Thymus (tissue), 11 donors: ENCODE data around the gene CTNNA2. TPM values are rescaled to one million over a fixed set of nuclear protein-coding genes. Genes with fewer than 3 reads are reported as not detected.

Experiments
- DNase-seq, 9 donors: peaks; one replicate each; pipeline ENCODE4 v3.0.0-alpha.2; 2013; ENCODE audit warnings: low spot score in 9 of 9, low read depth in 6 of 9, missing footprints in 1 of 9
- H3K27ac ChIP-seq, 2 donors: one replicate each; pipeline ENCODE4 v1.5.1; 2013; ENCODE audit warnings: control low read depth in 1 of 2, low read depth in 1 of 2, low read length in 1 of 2, mild to moderate bottlenecking in 1 of 2, moderate library complexity in 1 of 2
- H3K27me3 ChIP-seq, 2 donors: one replicate each; pipeline ENCODE4 v1.5.1; 2013; ENCODE audit warnings: low read length in 1 of 2; ENCODE audit not compliant: control insufficient read depth in 2 of 2, insufficient read depth in 1 of 2
- H3K36me3 ChIP-seq, 2 donors: one replicate each; pipeline ENCODE4 v1.5.1; 2013; ENCODE audit warnings: low read length in 1 of 2, mild to moderate bottlenecking in 1 of 2, moderate library complexity in 1 of 2; ENCODE audit not compliant: control insufficient read depth in 2 of 2, insufficient read depth in 2 of 2
- H3K4me1 ChIP-seq, 2 donors: one replicate each; pipeline ENCODE4 v1.5.1; 2013; ENCODE audit warnings: low read length in 2 of 2; ENCODE audit not compliant: control insufficient read depth in 2 of 2, insufficient read depth in 2 of 2
- H3K4me3 ChIP-seq, 2 donors: one replicate each; pipeline ENCODE4 v1.5.1; 2013; ENCODE audit warnings: low read length in 2 of 2, control low read depth in 1 of 2, mild to moderate bottlenecking in 1 of 2
- H3K9me3 ChIP-seq, 2 donors: one replicate each; pipeline ENCODE4 v1.5.1; 2013; ENCODE audit warnings: low read length in 1 of 2, mild to moderate bottlenecking in 1 of 2; ENCODE audit not compliant: control insufficient read depth in 2 of 2, insufficient read depth in 1 of 2
- WGBS: extraction: QIAGEN DNeasy Blood & Tissue Kit; methylation state at CpG from one replicate; pipeline ENCODE4 v1.1.7; 2013; 5-methylcytosine and 5-hydroxymethylcytosine counted together
- polyA plus RNA-seq: library from polyadenylated mRNA; stranded (reverse); fragments of 200-250 nt; gene quantifications from one replicate; pipeline ENCODE4 v1.2.3, GENCODE V29; 2013
- total RNA-seq: library from RNA; stranded (reverse); fragments of 120-200 nt; gene quantifications from one replicate; pipeline ENCODE4 v1.2.4, GENCODE V29; 2013
- donor health status: healthy.

Gene CTNNA2
- total and polyA plus RNA-seq, 2 donors, result 0.16 to 0.19 TPM

GRCh38 chr2:79899196-79899595, 386.3 kb downstream of the CTNNA2 start:
- DNase-seq, result no peak
- WGBS, result 92% methylated on average over 4 of the region's 4 CpGs
- H3K4me1 ChIP-seq, result no peaks in the 10 kb centered on the region
- no peaks in the 10 kb centered on the region for H3K27me3 ChIP-seq
- no peak overlapping the region for H3K4me3 ChIP-seq
- no peaks in the 10 kb centered on the region for H3K36me3 ChIP-seq
- H3K9me3 ChIP-seq, result no peaks in the 10 kb centered on the region
- no peak overlapping the region for H3K27ac ChIP-seq

GRCh38 chr2:79901161-79901560, 388.3 kb downstream of the CTNNA2 start:
- H3K9me3 ChIP-seq, result no peaks in the 10 kb centered on the region
- no peak for DNase-seq
- H3K4me1 ChIP-seq, result no peaks in the 10 kb centered on the region
- no peak overlapping the region for H3K27ac ChIP-seq
- H3K4me3 ChIP-seq, result no peak overlapping the region
- no peaks in the 10 kb centered on the region for H3K36me3 ChIP-seq
- H3K27me3 ChIP-seq, result no peaks in the 10 kb centered on the region

DNA sequence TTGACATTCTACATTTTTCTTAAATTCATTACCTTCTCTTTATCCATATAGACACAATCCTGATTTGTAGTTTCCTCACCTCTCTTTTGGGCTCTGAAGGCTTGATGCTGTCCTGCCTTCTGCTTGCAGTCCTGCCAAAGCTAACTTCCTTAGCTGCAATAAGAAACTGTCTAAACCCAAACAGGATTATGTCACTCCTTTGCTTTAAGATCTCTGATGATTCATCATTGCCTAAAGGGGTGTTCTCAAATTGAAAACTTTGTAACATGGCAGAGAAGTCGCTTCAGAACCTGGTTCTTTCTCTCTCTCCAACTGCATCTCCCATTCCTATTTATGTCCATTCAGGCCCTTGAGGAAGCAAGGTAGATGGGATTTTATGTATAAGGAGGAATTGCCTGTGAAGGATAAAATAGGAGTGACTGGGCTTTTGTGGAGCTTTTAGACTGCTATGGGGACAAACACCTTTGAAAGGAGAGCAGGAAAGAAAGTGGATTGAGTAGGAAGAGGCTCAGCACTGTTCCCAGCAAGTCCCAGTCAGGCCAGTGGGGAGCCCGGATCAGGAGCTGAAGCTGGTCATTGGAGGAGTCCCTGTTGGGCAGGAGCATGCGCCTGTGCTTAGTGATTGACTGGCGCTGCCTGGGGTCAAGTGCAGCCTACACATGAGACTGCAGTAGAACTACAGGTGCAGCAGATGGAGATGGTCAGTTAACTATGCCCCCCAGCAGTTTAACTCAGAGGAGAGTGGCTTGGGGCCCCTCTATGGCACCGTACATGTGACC, 390.6 kb downstream of the CTNNA2 start:
- Histone ChIP-seq H3K4me1 (no peaks in the 10 kb centered on the region), H3K27ac (no peak overlapping the region), H3K4me3 (no peak overlapping the region), H3K9me3 (no peaks in the 10 kb centered on the region), H3K27me3 (no peaks in the 10 kb centered on the region), H3K36me3 (no peaks in the 10 kb centered on the region)
- no peak for DNase-seq
- WGBS, result 90% methylated on average over 5 of the region's 5 CpGs

DNA sequence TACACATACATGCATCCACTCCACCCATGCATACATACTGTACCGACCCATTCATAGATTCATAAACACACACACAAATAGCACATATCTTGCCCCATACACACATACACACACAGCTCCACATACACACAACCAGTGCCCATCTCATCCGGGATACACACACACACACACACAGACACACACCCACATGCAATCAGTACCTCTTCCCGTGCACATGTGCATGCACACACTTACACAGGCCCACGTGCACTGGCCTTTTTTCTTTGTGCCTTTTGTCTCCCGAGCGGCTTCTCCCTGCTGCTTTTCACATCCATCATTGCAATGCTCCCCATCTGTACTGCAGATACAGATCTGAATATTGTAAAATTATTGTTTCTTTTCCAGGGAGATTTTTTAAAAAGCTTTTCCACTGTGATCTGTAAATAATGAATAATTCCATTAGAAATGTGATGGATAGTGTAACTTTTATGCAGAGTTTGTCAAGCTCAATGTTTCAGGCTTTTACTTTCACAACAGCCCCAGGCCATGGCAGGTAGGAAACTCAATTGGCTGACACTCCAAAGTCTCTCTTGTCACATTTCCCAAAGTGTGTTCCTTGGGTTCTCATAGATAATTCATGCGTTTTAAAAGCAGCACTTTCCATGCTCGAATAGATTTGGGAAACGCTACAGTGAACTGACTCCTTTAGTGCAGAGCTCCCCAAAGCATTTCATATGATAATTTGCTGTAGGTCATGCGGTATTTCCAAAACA, 393.5 kb downstream of the CTNNA2 start:
- WGBS, result 86% methylated on average over 10 of the region's 10 CpGs
- Histone ChIP-seq H3K27me3 (no peaks in the 10 kb centered on the region), H3K27ac (no peak overlapping the region), H3K9me3 (no peaks in the 10 kb centered on the region), H3K36me3 (no peaks in the 10 kb centered on the region), H3K4me1 (no peaks in the 10 kb centered on the region), H3K4me3 (no peak overlapping the region)
- DNase-seq, result no peak

- Histone ChIP-seq H3K36me3 (no peaks in the 10 kb centered on the region), H3K9me3 (no peaks in the 10 kb centered on the region), H3K27me3 (no peaks in the 10 kb centered on the region), H3K4me1 (no peaks in the 10 kb centered on the region), H3K27ac (no peak overlapping the region), H3K4me3 (no peak overlapping the region)
- WGBS, result 95% methylated on average over 22 of the region's 22 CpGs
- no peak for DNase-seq
These were observed 396.7 kb downstream of the CTNNA2 start for GRCh38 chr2:79909521-79909920.

GRCh38 chr2:79910643-79911042, 397.8 kb downstream of the CTNNA2 start:
- Histone ChIP-seq H3K27me3 (no peaks in the 10 kb centered on the region), H3K27ac (no peak overlapping the region), H3K9me3 (no peaks in the 10 kb centered on the region), H3K4me1 (no peaks in the 10 kb centered on the region), H3K36me3 (no peaks in the 10 kb centered on the region), H3K4me3 (no peak overlapping the region)
- 83% methylated on average over 1 of the region's 1 CpG for WGBS
- DNase-seq, result no peak

DNA sequence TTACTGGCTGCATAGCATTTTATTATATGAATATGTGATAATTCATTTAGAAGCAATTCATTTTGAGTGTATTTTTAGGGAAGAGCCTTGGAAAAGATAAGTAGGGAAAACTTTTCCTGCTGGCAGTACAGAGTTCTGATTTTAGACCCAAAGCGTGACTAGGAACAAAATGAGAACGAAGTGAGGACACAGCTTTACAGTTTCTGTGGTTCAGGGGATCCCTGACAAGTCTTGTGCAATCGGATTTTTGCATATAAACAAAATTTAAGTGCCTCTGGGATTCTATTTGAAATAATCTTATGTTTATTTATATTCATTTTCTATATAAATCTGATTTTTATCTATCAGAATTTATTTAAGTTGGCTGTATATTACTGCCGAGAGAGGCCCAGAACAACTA, 402.6 kb downstream of the CTNNA2 start:
- no peaks in the 10 kb centered on the region for H3K36me3 ChIP-seq
- DNase-seq, result no peak
- H3K27ac ChIP-seq, result no peak overlapping the region
- H3K9me3 ChIP-seq, result no peaks in the 10 kb centered on the region
- no peak overlapping the region for H3K4me3 ChIP-seq
- 77% methylated on average over 4 of the region's 4 CpGs for WGBS
- H3K27me3 ChIP-seq, result no peaks in the 10 kb centered on the region
- H3K4me1 ChIP-seq, result no peaks in the 10 kb centered on the region

DNA sequence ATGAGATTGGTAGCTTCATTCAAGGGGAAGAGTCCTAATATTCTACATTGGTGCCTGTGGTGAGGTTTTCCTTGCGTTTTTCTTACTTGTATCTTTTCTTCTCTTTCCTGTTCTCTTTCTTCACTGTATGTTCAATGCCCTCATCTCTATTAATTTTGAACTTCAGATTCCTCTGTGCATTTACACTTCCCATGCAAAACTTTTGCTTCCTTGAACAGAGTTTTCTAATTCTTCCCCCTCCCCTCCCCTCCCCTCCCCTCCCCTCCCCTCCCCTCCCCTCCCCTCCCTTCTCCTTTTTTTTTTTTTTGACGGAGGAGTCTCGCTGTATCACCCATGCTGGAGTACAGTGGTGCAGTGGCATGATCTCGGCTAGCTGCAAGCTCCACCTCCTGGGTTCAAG, 403.4 kb downstream of the CTNNA2 start:
- no peak for DNase-seq
- no peaks in the 10 kb centered on the region for H3K4me1 ChIP-seq
- no peaks in the 10 kb centered on the region for H3K27me3 ChIP-seq
- H3K36me3 ChIP-seq, result no peaks in the 10 kb centered on the region
- WGBS, result 83% methylated on average over 3 of the region's 4 CpGs
- no peak overlapping the region for H3K4me3 ChIP-seq
- H3K9me3 ChIP-seq, result no peaks in the 10 kb centered on the region
- no peak overlapping the region for H3K27ac ChIP-seq

- Histone ChIP-seq H3K4me1 (no peaks in the 10 kb centered on the region), H3K36me3 (no peaks in the 10 kb centered on the region), H3K27ac (no peak overlapping the region), H3K9me3 (no peaks in the 10 kb centered on the region), H3K4me3 (no peak overlapping the region), H3K27me3 (no peaks in the 10 kb centered on the region)
- WGBS, result 67% methylated on average over 3 of the region's 3 CpGs
- DNase-seq, result no peak
These were observed 407.7 kb downstream of the CTNNA2 start for GRCh38 chr2:79920512-79921076.
